Parathyroid adenoma (tissue), 2 donors: Measurements from ENCODE around the gene EAF1.
"Not testable (repeated sequence)": the region's sequence is repeated elsewhere in the genome, so short reads cannot be mapped to it uniquely, and the experiment has no call there.

ENCODE experiments used
- H2AFZ ChIP-seq: fragments of 300-600 bp; sonication (generic); one replicate; pipeline ENCODE4 v1.7.0; 2017; ENCODE audit warnings: antibody characterized with exemption, mild to moderate bottlenecking
- H3K27ac ChIP-seq: fragments of 300-600 bp; sonication (generic); one replicate; pipeline ENCODE4 v1.7.0; 2017
- H3K27me3 ChIP-seq: fragments of 300-600 bp; sonication (generic); one replicate; pipeline ENCODE4 v1.7.0; 2017; ENCODE audit warnings: low read length; ENCODE audit not compliant: control insufficient read depth, insufficient read depth
- H3K36me3 ChIP-seq: fragments of 300-600 bp; sonication (generic); one replicate; pipeline ENCODE4 v1.7.0; 2017; ENCODE audit warnings: low read length; ENCODE audit not compliant: control insufficient read depth, insufficient read depth
- H3K4me1 ChIP-seq: fragments of 300-600 bp; sonication (generic); one replicate; pipeline ENCODE4 v1.7.0; 2017; ENCODE audit warnings: control low read depth
- H3K4me2 ChIP-seq: fragments of 300-600 bp; sonication (generic); one replicate; pipeline ENCODE4 v1.7.0; 2017; ENCODE audit warnings: low read length
- H3K4me3 ChIP-seq: fragments of 300-600 bp; sonication (generic); one replicate; pipeline ENCODE4 v1.7.0; 2017; ENCODE audit warnings: low read depth, low read length
- H3K79me2 ChIP-seq: fragments of 300-600 bp; sonication (generic); one replicate; pipeline ENCODE4 v1.7.0; 2017; ENCODE audit warnings: control low read depth
- H3K9ac ChIP-seq: fragments of 300-600 bp; sonication (generic); one replicate; pipeline ENCODE4 v1.7.0; 2017; ENCODE audit warnings: mild to moderate bottlenecking
- H3K9me3 ChIP-seq: fragments of 300-600 bp; sonication (generic); one replicate; pipeline ENCODE4 v1.7.0; 2017; ENCODE audit warnings: low read length; ENCODE audit not compliant: control insufficient read depth
- TF ChIP-seq, protein P1 (sequence below): fragments of 300-600 bp; sonication (generic); IDR thresholded peaks from one replicate; pipeline ENCODE4 v1.7.0; 2017; ENCODE audit warnings: antibody characterized with exemption, mild to moderate bottlenecking
- donor health status: primary hyperparathyroidism.

The EAF1 gene

DNA sequence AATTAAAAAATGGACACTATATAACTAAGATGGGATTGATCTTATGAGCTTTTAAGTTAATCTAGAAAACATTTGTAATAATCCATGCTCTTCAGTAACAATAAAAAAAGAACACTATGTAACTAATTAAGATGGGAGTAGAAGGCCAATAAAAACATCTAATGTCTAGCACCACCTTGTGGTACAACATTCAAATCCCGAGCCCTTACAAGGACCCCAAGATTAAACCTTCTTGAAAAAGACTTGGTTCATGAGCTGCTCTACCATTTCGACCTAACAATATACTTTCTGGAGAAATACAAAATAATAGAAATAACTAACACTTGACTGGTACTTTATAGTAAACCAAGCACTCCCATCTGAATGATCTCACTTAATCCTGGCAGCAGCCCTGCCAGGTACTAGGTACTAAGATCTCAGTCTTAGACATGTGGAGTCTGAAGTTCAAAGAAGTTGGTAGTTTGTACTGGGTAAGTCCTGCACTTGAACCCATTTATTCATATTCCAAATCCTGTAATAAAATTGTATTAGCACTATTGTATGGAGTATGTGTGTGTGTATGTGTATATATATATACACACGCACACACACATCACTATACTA lies 21.8 kb upstream of the EAF1 start:
- Histone ChIP-seq H3K9ac (no peak overlapping the region), H3K27ac (no peak overlapping the region), H3K79me2 (no peaks in the 10 kb centered on the region), H2AFZ (no peak overlapping the region), H3K4me2 (no peak overlapping the region), H3K9me3 (no peaks in the 10 kb centered on the region), H3K4me3 (no peak overlapping the region), H3K27me3 (no peaks in the 10 kb centered on the region), H3K4me1 (no peaks in the 10 kb centered on the region), H3K36me3 (no peaks in the 10 kb centered on the region)
- TF ChIP-seq, protein P1, sequence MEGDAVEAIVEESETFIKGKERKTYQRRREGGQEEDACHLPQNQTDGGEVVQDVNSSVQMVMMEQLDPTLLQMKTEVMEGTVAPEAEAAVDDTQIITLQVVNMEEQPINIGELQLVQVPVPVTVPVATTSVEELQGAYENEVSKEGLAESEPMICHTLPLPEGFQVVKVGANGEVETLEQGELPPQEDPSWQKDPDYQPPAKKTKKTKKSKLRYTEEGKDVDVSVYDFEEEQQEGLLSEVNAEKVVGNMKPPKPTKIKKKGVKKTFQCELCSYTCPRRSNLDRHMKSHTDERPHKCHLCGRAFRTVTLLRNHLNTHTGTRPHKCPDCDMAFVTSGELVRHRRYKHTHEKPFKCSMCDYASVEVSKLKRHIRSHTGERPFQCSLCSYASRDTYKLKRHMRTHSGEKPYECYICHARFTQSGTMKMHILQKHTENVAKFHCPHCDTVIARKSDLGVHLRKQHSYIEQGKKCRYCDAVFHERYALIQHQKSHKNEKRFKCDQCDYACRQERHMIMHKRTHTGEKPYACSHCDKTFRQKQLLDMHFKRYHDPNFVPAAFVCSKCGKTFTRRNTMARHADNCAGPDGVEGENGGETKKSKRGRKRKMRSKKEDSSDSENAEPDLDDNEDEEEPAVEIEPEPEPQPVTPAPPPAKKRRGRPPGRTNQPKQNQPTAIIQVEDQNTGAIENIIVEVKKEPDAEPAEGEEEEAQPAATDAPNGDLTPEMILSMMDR = peak; percentile 77

DNA sequence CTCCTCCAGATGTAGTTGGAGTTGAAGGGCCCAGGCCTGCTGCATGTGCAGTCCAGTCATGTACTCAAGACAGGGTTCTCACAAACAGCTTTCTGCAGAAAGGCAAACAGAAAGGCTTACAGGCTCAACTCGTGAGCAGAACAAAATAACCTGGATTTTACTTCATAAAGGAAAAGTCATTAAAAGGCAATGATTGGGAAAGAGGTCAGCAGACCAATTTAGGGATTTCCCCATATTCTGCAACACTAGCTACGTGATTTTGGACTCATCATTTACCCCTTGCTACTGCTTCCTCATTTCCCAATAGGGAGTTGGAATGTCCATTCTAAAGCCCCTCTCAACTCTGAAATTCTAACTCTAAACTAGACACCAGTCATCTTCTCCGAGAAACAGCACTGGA lies 18.2 kb upstream of the EAF1 start:
- Histone ChIP-seq H3K9me3 (no peaks in the 10 kb centered on the region), H3K27ac (no peak overlapping the region), H3K79me2 (no peaks in the 10 kb centered on the region), H3K4me3 (no peak overlapping the region), H3K4me2 (no peak overlapping the region), H2AFZ (no peak overlapping the region), H3K9ac (no peak overlapping the region), H3K27me3 (no peaks in the 10 kb centered on the region), H3K4me1 (no peaks in the 10 kb centered on the region), H3K36me3 (no peaks in the 10 kb centered on the region)
- TF ChIP-seq, protein P1 = no peak

- H3K27ac ChIP-seq = no peak overlapping the region
- H3K4me2 ChIP-seq = no peak overlapping the region
- no peaks in the 10 kb centered on the region for H3K9me3 ChIP-seq
- H2AFZ ChIP-seq = no peak overlapping the region
- TF ChIP-seq, protein P1 = no peak
- H3K27me3 ChIP-seq = no peaks in the 10 kb centered on the region
- no peaks in the 10 kb centered on the region for H3K79me2 ChIP-seq
- no peak overlapping the region for H3K9ac ChIP-seq
- H3K4me3 ChIP-seq = no peak overlapping the region
- no peaks in the 10 kb centered on the region for H3K36me3 ChIP-seq
- H3K4me1 ChIP-seq = no peaks in the 10 kb centered on the region
These were observed 17.6 kb upstream of the EAF1 start for GRCh38 chr3:15409774-15410173.

DNA sequence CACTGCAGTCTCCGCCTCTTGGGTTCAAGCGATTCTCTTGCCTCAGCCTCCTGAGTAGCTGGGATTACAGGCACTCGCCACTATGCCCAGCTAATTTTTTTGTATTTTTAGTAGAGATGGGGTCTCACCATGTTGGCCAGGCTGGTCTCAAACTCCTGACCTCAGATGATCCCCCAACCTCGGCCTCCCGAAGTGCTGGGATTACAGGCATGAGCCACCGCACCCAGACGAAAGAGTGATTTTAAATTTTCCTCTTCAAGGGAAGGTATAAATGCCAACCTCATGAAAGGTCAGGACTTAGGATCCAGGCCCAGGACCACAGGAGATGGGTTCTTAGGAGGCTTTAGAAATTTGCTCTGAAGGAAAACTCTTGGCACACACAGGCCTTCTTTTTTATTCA lies 16.4 kb upstream of the EAF1 start:
- not testable (repeated sequence) for H3K4me3 ChIP-seq, H3K36me3 ChIP-seq, H2AFZ ChIP-seq

GRCh38 chr3:15420871-15421270 lies 6.5 kb upstream of the EAF1 start:
- Histone ChIP-seq H3K4me1 (no peaks in the 10 kb centered on the region), H3K4me2 (no peak overlapping the region), H3K9me3 (no peaks in the 10 kb centered on the region), H3K27me3 (no peaks in the 10 kb centered on the region), H3K4me3 (no peak overlapping the region), H3K36me3 (no peaks in the 10 kb centered on the region), H3K79me2 (no peaks in the 10 kb centered on the region), H3K9ac (no peak overlapping the region), H2AFZ (no peak overlapping the region), H3K27ac (no peak overlapping the region)
- TF ChIP-seq, protein P1 = no peak

More for the DNA sequence above, 16.4 kb upstream of the EAF1 start:
- not testable (repeated sequence) for H3K27ac ChIP-seq, H3K9ac ChIP-seq, H3K79me2 ChIP-seq, H3K4me2 ChIP-seq, H3K4me1 ChIP-seq, H3K9me3 ChIP-seq, H3K27me3 ChIP-seq
